SKM-1 (cell line): ENCODE data around the gene LSM8.
"Not testable (repeated sequence)": the region's sequence is repeated elsewhere in the genome, so short reads cannot be mapped to it uniquely, and the experiment has no call there.

ENCODE experiments used
- DNase-seq: peaks from one replicate; lab custom pipeline; 2025; ENCODE audit not compliant: unreplicated experiment; lab: John Stamatoyannopoulos, UW

LSM8 gene

DNA sequence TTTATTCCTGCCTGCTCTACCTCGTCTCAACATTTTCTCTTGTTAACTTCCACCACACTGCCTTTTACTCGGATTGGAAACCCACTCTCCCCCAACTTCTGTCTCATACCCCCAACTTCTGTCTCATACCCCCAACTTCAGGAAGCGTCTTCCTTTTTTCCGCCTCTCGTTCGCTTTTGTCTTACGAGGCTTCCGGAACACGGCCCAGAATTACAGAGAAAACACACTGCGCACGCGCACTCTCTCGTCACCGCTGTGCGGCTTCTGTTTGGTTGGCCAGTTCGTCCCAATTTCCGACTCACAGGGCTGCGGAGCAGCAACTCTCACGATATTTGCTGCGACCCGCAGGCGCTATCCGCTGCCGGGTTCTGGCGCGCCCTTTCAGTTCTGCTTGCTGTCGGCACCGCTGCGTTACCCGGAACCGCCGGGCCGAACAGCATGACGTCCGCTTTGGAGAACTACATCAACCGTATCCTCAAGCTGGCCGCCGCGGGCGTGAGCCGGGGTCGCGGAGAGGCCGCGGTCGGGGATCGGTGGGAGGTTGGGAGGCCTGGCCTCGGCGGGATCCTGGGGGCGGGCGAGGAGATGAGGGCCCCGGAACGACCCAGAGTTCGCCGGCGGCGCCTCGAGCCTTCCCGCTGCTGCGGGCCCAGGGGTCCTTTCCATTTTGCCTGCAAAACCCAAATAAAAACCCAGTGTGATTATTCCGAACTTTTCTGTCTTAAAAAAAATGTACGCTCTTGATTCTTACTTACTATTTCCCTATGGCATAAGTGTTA, at the start of gene LSM8:
Gene LSM8 (plus strand): TSS at position 379 of the 779 bp plus-strand sequence. CDS start 60 bp downstream, at position 439.
- DNase-seq, result peak; percentile 93

DNA sequence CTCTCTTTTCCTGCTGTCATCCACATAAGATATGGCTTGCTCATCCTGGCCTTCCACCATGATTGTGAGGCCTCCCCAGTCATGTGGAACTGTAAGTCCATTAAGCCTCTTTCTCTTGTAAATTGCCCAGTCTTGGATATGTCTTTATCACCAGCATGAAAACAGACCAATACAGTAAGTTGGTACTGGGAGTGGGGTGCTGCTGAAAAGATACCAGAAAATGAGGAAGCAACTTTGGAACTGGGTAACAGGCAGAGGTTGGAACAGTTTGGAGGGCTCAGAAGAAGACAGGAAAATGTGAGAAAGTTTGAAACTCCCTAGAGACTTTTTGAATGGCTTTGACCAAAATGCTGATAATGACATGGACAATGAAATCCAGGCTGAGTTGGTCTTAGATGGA, 49.5 kb upstream of the LSM8 start:
- DNase-seq, result not testable (repeated sequence)

DNA sequence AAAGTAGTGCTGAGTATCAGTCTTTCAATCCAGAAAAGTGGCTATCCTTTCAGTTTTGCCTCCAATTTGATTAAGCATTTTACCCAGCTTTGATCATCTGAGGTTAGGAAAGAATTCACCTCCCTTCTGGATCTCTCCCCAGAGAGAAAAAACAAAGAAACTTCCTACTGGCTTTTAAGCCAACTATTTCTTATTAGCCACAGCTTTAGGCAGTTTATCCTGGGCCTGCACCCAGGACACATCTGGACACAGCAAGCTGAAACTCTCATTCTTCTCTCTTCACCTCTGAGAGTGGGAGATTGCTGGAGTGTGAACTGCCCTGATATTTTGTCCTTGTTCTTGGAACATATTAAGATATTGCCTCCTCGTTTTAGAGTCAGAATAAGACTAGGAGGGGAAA, 43.5 kb upstream of the LSM8 start:
- DNase-seq, result no peak

DNA sequence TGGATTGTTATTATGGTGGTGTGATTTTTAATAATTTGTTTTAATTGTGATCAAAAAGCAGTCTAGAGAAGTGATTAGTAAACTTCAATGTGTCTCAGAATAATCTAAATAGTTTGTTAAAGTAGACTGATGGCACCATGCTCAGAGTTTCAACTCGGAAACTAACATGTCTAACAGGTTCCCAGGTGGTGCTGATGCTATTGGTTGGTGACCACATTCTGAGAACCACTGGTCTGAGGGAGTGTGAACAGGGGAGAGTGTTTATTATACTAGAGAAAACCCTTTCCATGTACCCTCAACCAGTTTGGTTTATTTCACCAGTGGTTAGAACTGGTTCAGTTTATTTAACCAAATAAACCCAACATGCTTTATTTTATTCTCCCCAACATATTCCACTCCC, 42.0 kb upstream of the LSM8 start:
- DNase-seq, result no peak

DNA sequence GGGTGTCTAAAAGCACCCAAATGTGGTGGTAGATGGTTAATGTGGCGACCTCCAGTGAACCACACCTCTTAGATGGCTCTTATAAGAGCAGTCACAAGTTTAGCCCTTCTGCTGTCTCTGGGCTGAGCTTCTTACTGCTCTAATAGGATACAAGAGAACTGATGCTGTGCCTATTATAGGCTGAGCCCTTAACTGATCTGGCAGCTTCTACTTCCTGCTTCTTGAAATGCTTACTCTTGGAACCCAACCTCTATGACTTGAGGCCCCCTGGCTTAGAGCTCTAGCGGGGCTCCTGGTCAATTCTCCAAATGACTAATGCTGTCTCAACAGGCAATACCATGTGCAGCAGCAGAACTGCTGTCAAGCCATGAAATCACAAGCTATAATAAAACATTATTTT, 35.0 kb upstream of the LSM8 start:
- DNase-seq, result no peak

DNA sequence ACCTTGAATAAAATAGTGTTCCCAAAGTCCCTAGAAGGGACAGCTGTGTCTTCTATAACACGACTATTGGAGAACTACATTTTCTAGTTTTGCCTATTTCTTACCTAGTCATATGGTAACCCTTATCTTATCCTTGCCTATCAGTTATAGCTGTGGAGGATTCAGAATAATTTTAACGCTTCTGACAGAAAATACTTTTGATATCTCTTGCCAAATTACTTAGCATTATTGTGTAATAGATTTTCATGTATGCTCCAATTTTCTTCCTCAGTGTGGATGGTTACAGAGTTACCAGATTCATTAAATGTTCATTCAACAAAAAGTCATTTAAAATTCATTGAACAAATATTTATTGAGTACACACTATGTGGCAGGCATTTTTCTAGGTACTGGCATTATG, 34.6 kb upstream of the LSM8 start:
- no peak for DNase-seq

DNA sequence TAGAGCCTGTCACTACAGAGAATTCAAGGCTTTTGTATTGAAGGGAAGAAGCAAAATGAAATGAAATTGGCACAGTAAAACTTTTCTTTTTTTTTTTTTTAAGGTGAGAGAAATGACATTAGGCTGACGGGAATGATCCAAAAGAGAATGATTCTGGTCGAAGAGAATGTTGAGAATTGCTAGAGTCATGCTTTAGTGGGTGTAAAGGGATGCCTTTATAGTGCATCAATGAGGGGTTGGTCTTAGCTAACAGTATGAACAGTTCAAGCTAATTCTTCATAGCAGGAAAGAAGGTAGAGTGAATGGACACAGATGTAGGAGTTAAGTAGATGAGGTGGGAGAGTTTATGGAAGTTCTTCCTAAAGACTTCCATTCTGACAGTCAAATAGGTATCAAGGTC, 32.3 kb upstream of the LSM8 start:
- DNase-seq, result no peak

DNA sequence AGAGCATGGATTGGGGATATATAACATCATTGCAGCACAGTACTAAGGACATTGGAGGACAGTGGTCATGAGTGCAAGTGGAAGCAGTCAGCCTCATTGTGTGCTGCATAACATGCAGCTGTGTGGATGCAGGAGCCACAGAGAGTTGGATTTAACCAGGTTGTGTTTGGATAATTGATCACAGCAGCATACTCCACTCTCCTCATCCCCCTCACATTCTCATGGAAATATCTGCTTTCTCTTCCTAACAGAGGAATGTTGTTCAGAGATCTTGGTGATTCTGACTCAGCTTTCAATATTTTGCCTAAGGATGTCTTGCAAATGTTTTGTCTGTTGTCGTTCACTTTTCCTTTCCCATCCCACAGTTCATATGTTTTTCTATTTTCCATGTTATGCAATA, 31.8 kb upstream of the LSM8 start:
- DNase-seq, result no peak

DNA sequence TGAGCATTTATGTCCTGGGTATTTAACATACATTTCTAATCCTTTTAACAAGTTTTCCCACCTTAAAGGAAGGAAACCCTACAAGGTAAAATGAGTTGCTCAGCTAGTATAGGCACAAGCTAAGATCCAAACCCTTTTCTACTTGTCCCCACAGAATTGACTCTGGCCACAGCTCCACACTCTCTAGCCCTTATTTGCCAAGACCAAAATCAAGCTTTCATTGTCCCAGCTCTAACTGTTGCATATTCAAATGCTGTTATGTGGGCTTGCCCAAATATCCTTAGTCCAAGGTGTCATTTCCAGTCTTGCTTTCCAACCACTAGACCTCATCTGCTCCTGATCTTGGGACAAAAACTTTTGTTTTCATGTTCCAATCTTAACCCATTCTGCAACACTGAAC, 31.3 kb upstream of the LSM8 start:
- no peak for DNase-seq

DNA sequence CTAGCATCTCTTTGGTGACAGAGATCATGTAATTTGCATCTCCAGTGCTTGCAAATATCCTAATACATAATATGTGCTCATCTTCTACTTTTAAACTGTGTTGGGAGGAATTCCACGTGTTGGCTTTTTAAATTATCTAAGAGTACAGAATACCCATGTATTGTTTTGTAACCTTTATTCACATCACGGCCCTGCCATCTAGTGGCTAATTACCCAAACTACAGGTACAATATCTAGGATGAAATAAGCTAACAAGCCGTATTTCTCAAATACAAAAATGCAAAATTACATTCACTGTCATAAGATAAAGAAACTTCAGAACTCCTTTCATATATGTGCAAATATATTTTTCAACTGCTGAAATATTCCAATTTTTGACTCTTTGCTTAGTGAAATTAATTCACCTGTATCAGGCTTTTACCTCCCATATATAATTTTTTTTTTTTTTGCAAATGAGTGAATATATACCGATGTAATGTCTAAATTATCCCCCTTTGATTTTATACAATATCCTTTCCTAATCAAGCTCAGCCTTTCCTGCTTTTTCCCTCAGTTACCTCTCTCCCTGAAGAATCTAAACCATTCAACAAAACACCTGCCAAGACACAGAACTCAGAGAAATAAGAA, 30.3 kb upstream of the LSM8 start:
- peak; percentile 26 for DNase-seq

DNA sequence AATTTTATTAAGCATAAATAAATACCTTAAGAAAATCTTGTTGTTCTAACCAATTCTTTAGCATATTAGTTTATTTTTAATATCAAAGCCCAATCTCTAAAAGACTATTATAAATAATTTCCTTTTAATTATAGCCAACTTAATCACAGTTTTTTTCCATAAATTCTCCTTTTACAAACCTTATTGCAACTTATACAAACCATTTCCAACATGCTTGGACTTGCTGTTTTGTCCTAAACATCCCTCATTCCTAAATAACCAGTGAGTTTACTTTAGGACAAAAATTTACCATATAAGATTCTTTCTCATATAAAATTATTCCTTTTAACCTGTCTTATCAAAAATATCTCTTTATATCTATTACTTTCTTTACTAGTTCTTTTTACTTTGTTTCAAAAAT, 25.2 kb upstream of the LSM8 start:
- no peak for DNase-seq

DNA sequence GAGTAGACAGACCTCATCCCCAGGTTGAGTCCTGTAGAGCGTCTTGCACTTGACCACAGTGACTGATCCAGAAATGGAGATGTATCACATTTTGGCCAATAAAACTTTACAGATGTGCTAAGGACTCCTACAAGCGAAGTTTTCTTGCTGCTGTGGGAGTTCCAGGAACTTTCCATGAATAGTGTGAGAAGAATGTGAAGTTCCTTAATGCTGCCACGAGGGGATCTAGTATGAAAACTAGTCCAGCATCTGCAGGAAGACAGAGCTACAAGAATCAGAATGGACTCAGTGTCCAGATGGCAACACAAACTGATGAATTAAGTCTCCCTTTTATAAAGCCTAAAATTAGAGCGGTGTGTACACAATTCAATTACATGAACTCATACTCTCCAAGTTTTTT, 14.8 kb upstream of the LSM8 start:
- no peak for DNase-seq

DNA sequence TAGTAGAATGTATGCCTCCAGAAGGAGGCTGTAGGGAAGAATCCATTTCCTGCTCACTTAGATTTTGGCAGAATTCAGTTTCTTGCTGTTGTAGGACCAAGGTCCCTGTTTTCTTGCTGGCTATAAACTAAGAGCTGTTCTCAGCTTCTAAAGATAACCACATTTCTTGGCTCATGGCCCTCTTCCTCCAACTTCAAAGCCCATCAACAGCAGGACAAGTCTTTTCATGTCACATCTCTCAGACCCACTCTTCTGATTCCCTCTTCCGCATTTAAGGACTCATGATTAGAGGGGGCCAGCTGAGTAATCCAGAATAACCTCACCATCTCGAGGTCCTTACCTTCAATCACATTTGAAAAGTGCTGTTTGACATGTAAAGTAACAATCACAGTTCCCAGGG, 8.2 kb upstream of the LSM8 start:
- no peak for DNase-seq

DNA sequence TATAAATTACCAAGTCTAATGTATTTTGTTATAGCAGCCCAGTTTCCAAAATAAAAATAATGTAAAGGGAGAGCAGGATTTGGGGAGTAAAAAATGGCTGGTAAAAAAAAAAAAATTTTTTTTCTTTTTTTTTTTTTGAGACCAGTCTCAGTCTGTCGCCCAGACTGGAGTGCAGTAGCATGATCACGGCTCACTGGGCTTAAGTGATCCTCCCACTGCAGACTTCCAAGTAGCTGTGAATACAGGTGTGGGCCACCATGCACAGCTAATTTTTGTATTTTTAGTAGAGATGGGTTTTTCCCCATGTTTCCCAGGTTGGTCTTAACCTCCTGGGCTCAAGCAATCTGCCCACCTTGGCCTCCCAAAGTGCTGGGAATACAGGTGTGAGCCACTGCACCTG, 4.8 kb upstream of the LSM8 start:
- DNase-seq, result no peak

DNA sequence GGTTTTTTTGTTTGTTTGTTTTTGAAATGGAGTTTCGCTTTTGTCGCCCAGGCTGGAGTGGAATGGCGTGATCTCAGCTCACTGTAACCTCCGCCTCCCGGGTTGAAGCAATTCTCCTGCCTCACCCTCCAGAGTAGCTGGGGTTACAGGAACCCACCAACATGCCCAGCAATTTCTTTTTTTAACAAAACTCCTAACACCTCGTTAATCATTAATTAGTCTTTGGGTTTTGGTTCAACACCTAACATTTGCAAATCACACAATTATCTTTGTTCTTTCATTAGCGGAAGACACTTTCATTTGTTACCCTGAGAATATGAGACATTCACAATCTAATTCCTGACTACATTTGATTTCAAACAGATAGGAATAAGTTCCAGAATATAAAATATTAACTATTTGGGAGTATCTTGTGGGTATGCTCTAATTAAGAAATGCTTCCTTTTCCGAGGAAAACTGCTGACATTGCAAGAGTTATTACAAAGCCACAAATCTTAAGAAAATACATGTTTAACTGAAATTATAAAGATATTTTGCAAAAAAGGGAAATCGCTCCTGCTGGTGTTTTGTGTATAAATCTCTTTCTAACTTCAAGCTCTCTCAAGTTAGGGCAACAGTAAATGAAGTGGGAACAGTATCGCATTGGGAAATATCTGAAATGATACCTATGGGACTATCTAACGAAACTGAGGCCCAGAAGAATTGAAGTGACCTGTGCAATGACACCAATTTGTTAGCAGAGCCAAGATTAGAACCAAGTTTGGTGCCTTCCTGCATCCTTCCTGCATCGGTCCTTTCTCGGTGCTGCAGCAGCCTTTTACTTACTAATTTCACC, 1.2 kb upstream of the LSM8 start:
- DNase-seq, result no peak

DNA sequence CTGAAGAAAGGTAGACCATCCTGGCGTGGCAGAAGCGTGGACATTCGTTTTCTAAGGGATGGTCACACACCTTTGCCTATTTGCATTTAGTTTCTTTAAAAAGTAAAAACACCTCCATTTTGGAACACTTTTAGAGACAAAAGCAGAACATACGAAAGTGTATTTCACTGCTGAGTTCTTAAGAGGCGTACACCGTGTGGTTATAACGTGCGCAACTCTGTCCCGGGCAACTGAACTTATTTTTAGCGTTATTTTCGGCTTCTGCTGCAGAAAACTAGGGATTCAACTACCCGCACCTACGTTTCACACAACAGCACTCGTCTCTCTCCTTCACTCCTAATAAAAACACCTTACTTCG, 557 bp upstream of the LSM8 start:
- no peak for DNase-seq

DNA sequence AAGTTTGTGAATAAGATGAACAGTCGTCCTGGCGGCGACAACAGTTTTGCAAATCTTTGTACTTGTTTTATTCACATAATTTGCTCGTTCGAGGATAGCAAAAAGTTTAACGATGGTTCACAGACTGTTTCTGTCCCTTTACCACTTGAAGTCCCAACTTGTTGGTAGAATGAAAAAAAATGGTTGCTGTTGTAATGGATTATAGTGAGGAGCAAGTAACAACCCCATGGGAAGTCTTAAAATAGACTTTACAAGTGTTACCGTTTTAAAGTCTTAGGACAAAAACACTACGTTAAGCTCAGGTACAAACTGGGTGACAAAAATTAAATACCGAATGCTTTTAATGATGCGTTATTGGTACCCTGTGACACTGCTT, 589 bp downstream of the LSM8 start:
- no peak for DNase-seq

DNA sequence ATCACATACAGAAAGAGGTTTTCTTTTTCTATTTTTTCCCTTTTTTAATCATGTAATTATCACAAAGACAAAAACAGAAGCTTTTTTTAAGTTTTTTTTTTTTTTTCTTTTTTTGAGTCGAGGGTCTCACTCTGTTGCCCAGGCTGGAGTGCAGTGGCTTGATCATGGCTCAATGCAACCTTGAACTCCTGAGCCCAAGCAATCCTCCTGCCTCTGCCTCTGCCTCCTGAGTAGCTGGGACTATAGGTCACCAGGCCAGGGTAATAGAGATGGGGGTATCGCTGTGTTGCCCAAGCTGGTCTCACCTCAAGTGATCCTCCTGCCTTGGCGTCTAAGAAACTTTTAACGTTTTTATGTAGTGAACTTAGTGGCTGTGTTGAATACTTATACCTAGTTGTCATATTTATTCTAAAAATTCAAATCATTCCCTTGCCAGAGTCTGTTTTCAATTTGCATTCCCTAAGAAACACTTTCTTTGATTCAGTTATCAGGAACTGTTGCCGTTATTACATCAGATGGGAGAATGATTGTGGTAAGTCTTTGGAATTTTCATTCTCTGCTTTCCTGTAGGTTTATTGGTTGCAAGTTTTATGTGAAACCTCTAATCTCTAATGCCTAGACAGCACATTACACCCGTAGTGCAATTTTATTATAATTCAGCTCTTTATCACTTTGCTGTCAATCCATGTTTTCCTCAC, 1.3 kb downstream of the LSM8 start:
- no peak for DNase-seq

DNA sequence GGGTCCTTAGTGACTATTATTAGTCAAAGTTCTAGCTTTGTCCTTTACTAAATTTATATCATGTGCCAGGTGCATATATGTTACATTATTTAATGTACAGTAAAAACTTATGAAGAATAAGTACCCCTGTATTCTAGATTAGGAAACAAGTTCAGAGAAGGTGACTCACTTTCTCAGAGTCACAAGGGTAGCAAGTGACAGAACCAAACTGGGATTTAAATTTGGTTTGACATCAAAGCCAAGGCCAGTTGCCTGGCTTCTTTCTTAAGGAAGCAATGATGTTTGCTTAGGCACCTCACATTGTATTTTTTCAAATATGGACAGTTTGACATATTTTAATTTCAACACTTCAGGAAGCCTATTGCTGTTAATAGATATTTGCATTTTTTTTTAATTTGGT, 2.5 kb downstream of the LSM8 start:
- DNase-seq, result no peak

DNA sequence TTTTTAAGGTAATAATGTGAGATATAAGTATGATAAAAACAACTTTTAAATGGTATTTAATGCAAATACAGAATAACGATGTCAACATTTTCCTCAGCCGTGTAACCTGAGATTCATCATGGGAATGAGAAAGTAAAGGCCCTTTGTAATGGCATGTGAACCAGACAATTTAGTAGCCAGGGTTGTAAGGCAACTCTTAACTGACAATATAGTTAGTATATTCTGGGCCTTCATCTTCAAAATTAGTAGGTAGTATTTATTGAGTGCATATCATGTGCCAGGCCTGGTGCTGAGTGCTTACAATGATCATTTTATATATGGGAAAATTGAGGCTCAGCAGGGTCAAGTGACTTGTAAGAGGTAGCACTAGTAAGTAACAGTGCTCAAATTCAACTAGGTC, 10.6 kb downstream of the LSM8 start:
- no peak for DNase-seq

DNA sequence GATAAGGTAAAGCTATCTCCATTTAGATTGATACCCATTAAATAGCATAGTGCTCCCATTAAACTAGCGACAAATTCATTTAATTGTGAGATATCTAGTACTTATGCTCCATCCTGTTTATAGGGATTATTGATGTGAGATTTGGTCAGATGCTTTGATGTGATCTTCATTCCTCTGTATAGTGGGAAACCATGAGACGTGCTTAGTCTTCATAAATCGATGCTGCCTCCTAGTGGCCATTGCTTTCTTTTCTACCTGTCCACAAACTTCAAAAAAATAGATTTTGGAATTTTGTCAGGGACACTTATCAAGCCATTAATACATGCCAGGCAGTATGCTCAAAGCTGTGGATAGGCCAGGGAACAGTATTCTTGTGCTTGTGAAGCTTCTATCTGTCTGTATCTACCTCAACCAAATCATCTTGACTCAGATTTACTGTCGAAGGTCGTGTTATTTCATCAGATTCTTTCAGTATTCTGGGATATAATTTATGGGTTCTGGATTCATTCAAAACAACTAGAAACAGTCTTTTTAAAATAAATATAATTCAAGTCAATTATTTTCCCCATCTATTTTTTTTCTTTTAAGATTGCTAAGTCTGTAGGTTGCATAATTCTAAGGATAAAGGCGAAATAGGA, 12.0 kb downstream of the LSM8 start:
- DNase-seq, result no peak
